ENCODE data around the gene MEIS3.

DNA sequence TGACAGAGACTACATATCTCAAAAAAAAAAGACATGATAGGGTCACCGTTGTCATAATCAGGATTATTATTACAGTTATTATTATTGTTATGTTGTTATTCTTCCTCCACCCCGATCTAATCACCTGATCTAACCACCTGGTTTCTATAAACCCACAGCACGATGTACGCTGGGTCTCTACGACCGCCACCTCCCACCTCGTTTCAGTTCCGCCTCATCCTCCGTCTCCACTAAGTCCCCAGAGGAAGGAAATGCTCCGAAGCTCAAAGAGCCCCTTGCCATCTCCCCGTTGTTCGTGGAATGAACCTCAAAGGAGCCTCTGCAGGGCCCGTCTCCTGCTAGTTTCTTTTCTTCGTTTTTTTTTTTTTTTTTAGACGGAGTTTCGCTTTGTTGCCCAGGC is 15.9 kb upstream of the MEIS3 start:
- TF ChIP-seq POLR2A (IDR thresholded peaks at IDR 0.05) (no peak), POLR2AphosphoS5 (IDR thresholded peaks at IDR 0.05) (no peak), EP300 (IDR thresholded peaks at IDR 0.05) (no peak)
- TF ChIP-seq, protein P1, sequence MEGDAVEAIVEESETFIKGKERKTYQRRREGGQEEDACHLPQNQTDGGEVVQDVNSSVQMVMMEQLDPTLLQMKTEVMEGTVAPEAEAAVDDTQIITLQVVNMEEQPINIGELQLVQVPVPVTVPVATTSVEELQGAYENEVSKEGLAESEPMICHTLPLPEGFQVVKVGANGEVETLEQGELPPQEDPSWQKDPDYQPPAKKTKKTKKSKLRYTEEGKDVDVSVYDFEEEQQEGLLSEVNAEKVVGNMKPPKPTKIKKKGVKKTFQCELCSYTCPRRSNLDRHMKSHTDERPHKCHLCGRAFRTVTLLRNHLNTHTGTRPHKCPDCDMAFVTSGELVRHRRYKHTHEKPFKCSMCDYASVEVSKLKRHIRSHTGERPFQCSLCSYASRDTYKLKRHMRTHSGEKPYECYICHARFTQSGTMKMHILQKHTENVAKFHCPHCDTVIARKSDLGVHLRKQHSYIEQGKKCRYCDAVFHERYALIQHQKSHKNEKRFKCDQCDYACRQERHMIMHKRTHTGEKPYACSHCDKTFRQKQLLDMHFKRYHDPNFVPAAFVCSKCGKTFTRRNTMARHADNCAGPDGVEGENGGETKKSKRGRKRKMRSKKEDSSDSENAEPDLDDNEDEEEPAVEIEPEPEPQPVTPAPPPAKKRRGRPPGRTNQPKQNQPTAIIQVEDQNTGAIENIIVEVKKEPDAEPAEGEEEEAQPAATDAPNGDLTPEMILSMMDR (IDR thresholded peaks at IDR 0.05) = no peak
